ENCODE data around the gene SPANXN2.
"Not testable (repeated sequence)": the region's sequence is repeated elsewhere in the genome, so short reads cannot be mapped to it uniquely, and the experiment has no call there.

Gene SPANXN2, protein sequence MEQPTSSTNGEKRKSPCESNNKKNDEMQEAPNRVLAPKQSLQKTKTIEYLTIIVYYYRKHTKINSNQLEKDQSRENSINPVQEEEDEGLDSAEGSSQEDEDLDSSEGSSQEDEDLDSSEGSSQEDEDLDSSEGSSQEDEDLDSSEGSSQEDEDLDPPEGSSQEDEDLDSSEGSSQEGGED

GRCh38 chrX:143720652-143721051, at the start of gene SPANXN2:
Gene SPANXN2, minus strand, starts transcription at chrX:143720752. Its CDS starts 84 bp downstream, at chrX:143720668.
- H3K4me1 ChIP-seq (ENCODE audit: insufficient read depth, low read length): not testable (repeated sequence)

GRCh38 chrX:143768976-143769375, 48.4 kb upstream of the SPANXN2 start:
- Histone ChIP-seq H3K4me3 (ENCODE audit: low read depth in 1 of 2, low read length in 2 of 2) (no peak overlapping the region), H3K4me1 (ENCODE audit: insufficient read depth, low read length) (no peaks in the 10 kb centered on the region), H3K36me3 (ENCODE audit: insufficient read depth, low read length) (no peaks in the 10 kb centered on the region), H3K9me3 (ENCODE audit: low read length) (no peaks in the 10 kb centered on the region), H3K9ac (ENCODE audit: low read length) (no peak overlapping the region), H3K27me3 (ENCODE audit: control insufficient read depth in 1 of 2, insufficient read depth in 2 of 2, low read length in 2 of 2) (no peaks in the 10 kb centered on the region), H3K27ac (ENCODE audit: low read depth, low read length) (no peak overlapping the region)

More at GRCh38 chrX:143720652-143721051, at the start of gene SPANXN2:
- H3K27me3 ChIP-seq (ENCODE audit: control insufficient read depth in 1 of 2, insufficient read depth in 2 of 2, low read length in 2 of 2); H3K27ac ChIP-seq (ENCODE audit: low read depth, low read length); H3K9ac ChIP-seq (ENCODE audit: low read length); H3K9me3 ChIP-seq (ENCODE audit: low read length); H3K36me3 ChIP-seq (ENCODE audit: insufficient read depth, low read length); H3K4me3 ChIP-seq (ENCODE audit: low read depth in 1 of 2, low read length in 2 of 2): not testable (repeated sequence)

DNA sequence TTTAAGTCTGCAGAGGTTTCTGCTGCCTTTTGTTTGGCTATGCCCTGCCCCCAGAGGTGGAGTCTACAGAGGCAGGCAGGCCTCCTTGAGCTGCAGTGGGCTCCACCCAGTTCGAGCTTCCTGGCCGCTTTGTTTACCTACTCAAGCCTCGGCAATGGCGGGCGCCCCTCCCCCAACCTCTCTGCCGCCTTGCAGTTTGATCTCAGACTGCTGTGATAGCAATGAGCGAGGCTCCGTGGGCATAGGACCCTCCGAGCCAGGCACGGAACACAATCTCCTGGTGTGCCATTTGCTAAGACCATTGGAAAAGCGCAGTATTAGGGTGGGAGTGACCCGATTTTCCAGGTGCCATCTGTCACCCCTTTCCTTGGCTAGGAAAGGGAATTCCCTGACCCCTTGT, 47.2 kb upstream of the SPANXN2 start:
- not testable (repeated sequence) for H3K27me3 ChIP-seq (ENCODE audit: control insufficient read depth in 1 of 2, insufficient read depth in 2 of 2, low read length in 2 of 2); H3K9me3 ChIP-seq (ENCODE audit: low read length); H3K4me1 ChIP-seq (ENCODE audit: insufficient read depth, low read length); H3K4me3 ChIP-seq (ENCODE audit: low read depth in 1 of 2, low read length in 2 of 2); H3K27ac ChIP-seq (ENCODE audit: low read depth, low read length); H3K9ac ChIP-seq (ENCODE audit: low read length); H3K36me3 ChIP-seq (ENCODE audit: insufficient read depth, low read length)

- Histone ChIP-seq H3K4me3 (ENCODE audit: low read depth in 1 of 2, low read length in 2 of 2) (no peak overlapping the region), H3K27ac (ENCODE audit: low read depth, low read length) (no peak overlapping the region), H3K36me3 (ENCODE audit: insufficient read depth, low read length) (no peaks in the 10 kb centered on the region), H3K4me1 (ENCODE audit: insufficient read depth, low read length) (no peaks in the 10 kb centered on the region), H3K27me3 (ENCODE audit: control insufficient read depth in 1 of 2, insufficient read depth in 2 of 2, low read length in 2 of 2) (no peaks in the 10 kb centered on the region), H3K9me3 (ENCODE audit: low read length) (no peaks in the 10 kb centered on the region), H3K9ac (ENCODE audit: low read length) (no peak overlapping the region)
Observed at GRCh38 chrX:143757887-143758286, 37.3 kb upstream of the SPANXN2 start.

- H3K4me1 ChIP-seq (ENCODE audit: insufficient read depth, low read length): no peaks in the 10 kb centered on the region
- H3K27me3 ChIP-seq (ENCODE audit: control insufficient read depth in 1 of 2, insufficient read depth in 2 of 2, low read length in 2 of 2): no peaks in the 10 kb centered on the region
- no peak overlapping the region for H3K27ac ChIP-seq (ENCODE audit: low read depth, low read length)
- H3K4me3 ChIP-seq (ENCODE audit: low read depth in 1 of 2, low read length in 2 of 2): no peak overlapping the region
- no peaks in the 10 kb centered on the region for H3K36me3 ChIP-seq (ENCODE audit: insufficient read depth, low read length)
- no peak overlapping the region for H3K9ac ChIP-seq (ENCODE audit: low read length)
- no peaks in the 10 kb centered on the region for H3K9me3 ChIP-seq (ENCODE audit: low read length)
Observed at GRCh38 chrX:143757375-143757774, 36.8 kb upstream of the SPANXN2 start.

DNA sequence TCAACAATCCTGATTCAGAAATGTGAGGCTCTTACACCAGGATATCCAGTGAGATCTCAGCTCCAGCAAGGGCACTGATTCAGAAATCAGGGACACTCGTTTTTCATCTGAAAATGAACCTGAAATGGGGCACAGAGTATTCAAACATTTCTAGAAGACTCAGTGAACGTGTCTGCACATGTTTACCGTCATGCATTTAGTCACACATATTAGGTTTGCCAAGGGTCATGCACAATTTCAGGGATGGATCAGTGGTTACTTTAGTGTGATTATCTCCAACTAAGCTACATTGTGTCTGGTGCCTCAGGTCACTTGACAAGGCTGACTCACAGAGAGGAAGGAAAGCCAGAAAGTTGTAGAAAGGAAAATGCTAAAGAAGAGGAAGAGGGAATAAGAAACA, 33.6 kb upstream of the SPANXN2 start:
- Histone ChIP-seq H3K27ac (ENCODE audit: low read depth, low read length) (no peak overlapping the region), H3K9me3 (ENCODE audit: low read length) (no peaks in the 10 kb centered on the region), H3K36me3 (ENCODE audit: insufficient read depth, low read length) (no peaks in the 10 kb centered on the region), H3K9ac (ENCODE audit: low read length) (no peak overlapping the region), H3K27me3 (ENCODE audit: control insufficient read depth in 1 of 2, insufficient read depth in 2 of 2, low read length in 2 of 2) (no peaks in the 10 kb centered on the region), H3K4me3 (ENCODE audit: low read depth in 1 of 2, low read length in 2 of 2) (no peak overlapping the region), H3K4me1 (ENCODE audit: insufficient read depth, low read length) (no peaks in the 10 kb centered on the region)

- Histone ChIP-seq H3K9ac (ENCODE audit: low read length) (no peak overlapping the region), H3K27me3 (ENCODE audit: control insufficient read depth in 1 of 2, insufficient read depth in 2 of 2, low read length in 2 of 2) (no peaks in the 10 kb centered on the region), H3K36me3 (ENCODE audit: insufficient read depth, low read length) (no peaks in the 10 kb centered on the region), H3K4me3 (ENCODE audit: low read depth in 1 of 2, low read length in 2 of 2) (no peak overlapping the region), H3K4me1 (ENCODE audit: insufficient read depth, low read length) (no peaks in the 10 kb centered on the region), H3K27ac (ENCODE audit: low read depth, low read length) (no peak overlapping the region), H3K9me3 (ENCODE audit: low read length) (no peaks in the 10 kb centered on the region)
Observed at GRCh38 chrX:143733866-143734265, 13.3 kb upstream of the SPANXN2 start.

- H3K9ac ChIP-seq (ENCODE audit: low read length): no peak overlapping the region
- H3K36me3 ChIP-seq (ENCODE audit: insufficient read depth, low read length): no peaks in the 10 kb centered on the region
- no peaks in the 10 kb centered on the region for H3K27me3 ChIP-seq (ENCODE audit: control insufficient read depth in 1 of 2, insufficient read depth in 2 of 2, low read length in 2 of 2)
- no peaks in the 10 kb centered on the region for H3K4me1 ChIP-seq (ENCODE audit: insufficient read depth, low read length)
- H3K27ac ChIP-seq (ENCODE audit: low read depth, low read length): no peak overlapping the region
- no peaks in the 10 kb centered on the region for H3K9me3 ChIP-seq (ENCODE audit: low read length)
- H3K4me3 ChIP-seq (ENCODE audit: low read depth in 1 of 2, low read length in 2 of 2): no peak overlapping the region
Observed at GRCh38 chrX:143726296-143726695, 5.7 kb upstream of the SPANXN2 start.

DNA sequence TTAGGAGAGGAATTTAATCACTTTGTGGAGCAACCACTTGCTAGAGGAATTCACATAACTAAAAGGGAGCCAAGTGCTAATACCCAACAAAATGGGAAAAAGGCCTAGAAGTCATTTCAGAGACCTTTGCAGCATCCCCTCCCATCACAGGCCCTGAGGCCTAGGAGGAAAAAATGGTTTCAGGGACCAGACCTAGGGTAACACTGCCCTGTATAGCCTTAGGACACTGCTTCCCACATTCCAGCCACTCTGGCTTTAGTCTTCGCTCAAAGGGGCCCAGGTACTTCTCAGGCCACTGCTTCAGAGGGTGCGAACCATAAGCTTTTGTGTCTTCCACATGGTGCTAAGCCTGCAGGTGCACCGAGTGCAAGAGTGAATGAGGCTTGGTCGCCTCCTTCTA, 19.1 kb downstream of the SPANXN2 start:
- Histone ChIP-seq H3K36me3 (ENCODE audit: insufficient read depth, low read length) (no peaks in the 10 kb centered on the region), H3K9me3 (ENCODE audit: low read length) (no peaks in the 10 kb centered on the region), H3K27ac (ENCODE audit: low read depth, low read length) (no peak overlapping the region), H3K4me3 (ENCODE audit: low read depth in 1 of 2, low read length in 2 of 2) (no peak overlapping the region), H3K4me1 (ENCODE audit: insufficient read depth, low read length) (no peaks in the 10 kb centered on the region), H3K27me3 (ENCODE audit: control insufficient read depth in 1 of 2, insufficient read depth in 2 of 2, low read length in 2 of 2) (no peaks in the 10 kb centered on the region), H3K9ac (ENCODE audit: low read length) (no peak overlapping the region)

DNA sequence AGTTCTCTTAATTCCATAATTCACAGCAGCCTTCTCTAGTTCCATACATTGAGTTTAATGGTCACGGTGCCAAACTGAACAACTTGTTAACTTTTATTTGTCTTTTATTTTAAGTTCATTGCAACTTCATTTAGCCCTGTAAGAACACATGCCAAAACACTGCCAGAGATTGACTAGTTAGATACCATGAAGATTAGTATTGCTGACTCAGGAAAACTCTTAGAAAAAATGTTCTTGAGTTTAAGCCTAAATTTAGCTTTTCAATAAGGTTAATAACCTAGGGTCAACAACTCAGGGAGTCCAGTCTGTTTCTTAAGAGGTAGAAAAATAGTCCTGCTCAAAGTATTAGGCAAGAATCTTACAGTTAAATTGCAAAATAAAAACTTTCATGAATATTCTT, 25.7 kb downstream of the SPANXN2 start:
- H3K27ac ChIP-seq (ENCODE audit: low read depth, low read length): no peak overlapping the region
- H3K4me1 ChIP-seq (ENCODE audit: insufficient read depth, low read length): no peaks in the 10 kb centered on the region
- H3K27me3 ChIP-seq (ENCODE audit: control insufficient read depth in 1 of 2, insufficient read depth in 2 of 2, low read length in 2 of 2): no peaks in the 10 kb centered on the region
- H3K4me3 ChIP-seq (ENCODE audit: low read depth in 1 of 2, low read length in 2 of 2): no peak overlapping the region
- no peak overlapping the region for H3K9ac ChIP-seq (ENCODE audit: low read length)
- no peaks in the 10 kb centered on the region for H3K9me3 ChIP-seq (ENCODE audit: low read length)
- H3K36me3 ChIP-seq (ENCODE audit: insufficient read depth, low read length): no peaks in the 10 kb centered on the region

- no peaks in the 10 kb centered on the region for H3K27me3 ChIP-seq (ENCODE audit: control insufficient read depth in 1 of 2, insufficient read depth in 2 of 2, low read length in 2 of 2)
- H3K36me3 ChIP-seq (ENCODE audit: insufficient read depth, low read length): no peaks in the 10 kb centered on the region
- H3K9ac ChIP-seq (ENCODE audit: low read length): no peak overlapping the region
- H3K9me3 ChIP-seq (ENCODE audit: low read length): no peaks in the 10 kb centered on the region
- H3K4me1 ChIP-seq (ENCODE audit: insufficient read depth, low read length): no peaks in the 10 kb centered on the region
- H3K27ac ChIP-seq (ENCODE audit: low read depth, low read length): no peak overlapping the region
- H3K4me3 ChIP-seq (ENCODE audit: low read depth in 1 of 2, low read length in 2 of 2): no peak overlapping the region
Observed at GRCh38 chrX:143683486-143683885, 37.1 kb downstream of the SPANXN2 start.

DNA sequence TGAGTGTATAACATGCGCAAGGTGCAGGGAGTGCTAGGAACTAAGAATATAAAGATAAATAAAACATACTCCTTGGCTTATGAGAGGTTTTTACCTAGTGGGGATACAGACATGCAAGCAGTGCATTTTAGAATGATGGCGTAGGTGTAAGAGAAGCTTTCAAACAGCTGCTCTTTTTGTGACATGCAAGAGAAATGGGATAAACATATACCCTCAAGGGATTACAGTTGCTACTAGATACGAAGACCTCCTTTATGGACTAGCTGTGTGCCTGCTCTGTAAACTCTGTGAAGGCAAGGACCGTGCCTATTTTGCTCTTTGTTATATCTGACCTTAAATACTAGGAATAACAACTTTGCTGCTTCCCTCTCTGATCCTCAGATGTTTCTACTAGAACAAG, 45.6 kb downstream of the SPANXN2 start:
- no peak overlapping the region for H3K27ac ChIP-seq (ENCODE audit: low read depth, low read length)
- no peaks in the 10 kb centered on the region for H3K4me1 ChIP-seq (ENCODE audit: insufficient read depth, low read length)
- no peaks in the 10 kb centered on the region for H3K9me3 ChIP-seq (ENCODE audit: low read length)
- H3K9ac ChIP-seq (ENCODE audit: low read length): no peak overlapping the region
- H3K4me3 ChIP-seq (ENCODE audit: low read depth in 1 of 2, low read length in 2 of 2): no peak overlapping the region
- peaks cover 0 to 4% of the 10 kb centered on the region in 2 donors for H3K27me3 ChIP-seq (ENCODE audit: control insufficient read depth in 1 of 2, insufficient read depth in 2 of 2, low read length in 2 of 2)
- no peaks in the 10 kb centered on the region for H3K36me3 ChIP-seq (ENCODE audit: insufficient read depth, low read length)
